ENCODE measurements around the gene TMEM131. TPM values are rescaled to one million over a fixed set of nuclear protein-coding genes. Genes with fewer than 3 reads are reported as not detected.

TMEM131 gene
- total and polyA plus RNA-seq, 10 of the 15 experiments (the other 5 are each of a cell fraction or from before 2014, with no cell fraction given), result 6.0 to 48.2 (median 23.2) TPM

DNA sequence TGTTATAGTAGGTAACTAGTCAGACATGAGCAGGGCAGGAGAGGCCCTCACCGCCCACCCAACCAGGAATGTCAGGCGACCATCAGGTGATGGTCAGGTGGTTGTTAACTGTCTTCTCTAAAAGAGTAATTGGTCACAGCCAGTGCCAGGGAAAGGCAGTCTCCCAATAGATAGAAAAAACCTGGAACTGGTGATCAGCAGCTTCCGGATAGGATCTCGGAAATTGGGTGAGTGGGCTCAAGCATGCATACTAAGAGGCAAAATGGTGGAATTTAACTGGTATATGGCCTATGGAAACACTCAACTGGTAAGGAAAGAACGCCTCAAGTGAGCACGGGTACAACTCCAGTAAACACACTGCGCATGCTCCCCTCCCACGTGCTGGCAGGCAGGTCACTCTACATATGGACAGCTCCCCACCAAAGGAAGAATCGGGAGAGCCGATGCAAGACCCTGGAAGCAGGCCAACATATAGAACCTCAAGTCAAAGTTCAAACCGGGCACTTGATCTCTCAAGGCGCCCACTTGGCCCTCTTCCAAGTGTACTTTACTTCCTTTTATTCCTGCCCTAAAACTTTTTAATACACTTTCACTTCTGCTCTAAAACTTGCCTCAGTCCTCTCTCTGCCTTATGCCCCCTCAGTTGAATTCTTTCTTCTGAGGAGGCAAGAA lies 43.5 kb upstream of the TMEM131 start:
- no peaks in the 10 kb centered on the region for H3K4me1 ChIP-seq (ENCODE audit: control insufficient read depth, insufficient read depth, low read length)
- in situ Hi-C loops (cut with MboI) (no loop called here), intact Hi-C loops (cut with micrococcal nuclease; ENCODE audit: unreplicated experiment) (no loop called here)
- no peaks in the 10 kb centered on the region for H3K36me3 ChIP-seq (ENCODE audit: control insufficient read depth in 2 of 2, insufficient read depth in 2 of 2, low read length in 1 of 2)
- BruUV-seq (replicated peaks), result no TSS peak
- ChIA-PET POLR2A (no interaction called here), RAD21 (ENCODE audit: unreplicated experiment) (no interaction called here), CTCF (interaction anchor here (1.1 to 1.4 kb wide), 2 partner anchors 10 to 28 kb away, joined by 3 to 4 read pairs; no protein-coding TSS in a partner anchor), SMC1A (ENCODE audit: uncharacterized antibody, unreplicated experiment) (interaction anchor here (0.8 to 1.6 kb wide), 4 partner anchors 11 to 68 kb away, joined by 3 to 6 read pairs (median 4); no protein-coding TSS in a partner anchor)
- FAIRE-seq, result no peak
- H3K9me3 ChIP-seq (replicated peaks; ENCODE audit: control insufficient read depth, insufficient read depth, low read length), result no peaks in the 10 kb centered on the region; the same call in 2 of the 3 replicates
- no peak for ATAC-seq
- H3K27ac ChIP-seq (ENCODE audit: control insufficient read depth, insufficient read depth), result no peak overlapping the region
- TF ChIP-seq, protein P1, sequence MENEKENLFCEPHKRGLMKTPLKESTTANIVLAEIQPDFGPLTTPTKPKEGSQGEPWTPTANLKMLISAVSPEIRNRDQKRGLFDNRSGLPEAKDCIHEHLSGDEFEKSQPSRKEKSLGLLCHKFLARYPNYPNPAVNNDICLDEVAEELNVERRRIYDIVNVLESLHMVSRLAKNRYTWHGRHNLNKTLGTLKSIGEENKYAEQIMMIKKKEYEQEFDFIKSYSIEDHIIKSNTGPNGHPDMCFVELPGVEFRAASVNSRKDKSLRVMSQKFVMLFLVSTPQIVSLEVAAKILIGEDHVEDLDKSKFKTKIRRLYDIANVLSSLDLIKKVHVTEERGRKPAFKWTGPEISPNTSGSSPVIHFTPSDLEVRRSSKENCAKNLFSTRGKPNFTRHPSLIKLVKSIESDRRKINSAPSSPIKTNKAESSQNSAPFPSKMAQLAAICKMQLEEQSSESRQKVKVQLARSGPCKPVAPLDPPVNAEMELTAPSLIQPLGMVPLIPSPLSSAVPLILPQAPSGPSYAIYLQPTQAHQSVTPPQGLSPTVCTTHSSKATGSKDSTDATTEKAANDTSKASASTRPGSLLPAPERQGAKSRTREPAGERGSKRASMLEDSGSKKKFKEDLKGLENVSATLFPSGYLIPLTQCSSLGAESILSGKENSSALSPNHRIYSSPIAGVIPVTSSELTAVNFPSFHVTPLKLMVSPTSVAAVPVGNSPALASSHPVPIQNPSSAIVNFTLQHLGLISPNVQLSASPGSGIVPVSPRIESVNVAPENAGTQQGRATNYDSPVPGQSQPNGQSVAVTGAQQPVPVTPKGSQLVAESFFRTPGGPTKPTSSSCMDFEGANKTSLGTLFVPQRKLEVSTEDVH (IDR thresholded peaks at IDR 0.05; ENCODE audit: low read depth, partially characterized antibody), result no peak
- TF ChIP-seq SPI1 (IDR thresholded peaks at IDR 0.05; ENCODE audit: borderline replicate concordance, insufficient read depth, low read depth, low read length), result peak; percentile 5; the same call in 1 of the 2 replicates
- TF ChIP-seq EED (IDR thresholded peaks at IDR 0.05; ENCODE audit: low read depth), result no peak
- TF ChIP-seq RUNX3 (IDR thresholded peaks at IDR 0.05; ENCODE audit: low read length), result no peak
- TF ChIP-seq SMARCA5 (IDR thresholded peaks at IDR 0.05), result no peak
- H3K79me2 ChIP-seq (ENCODE audit: control insufficient read depth, insufficient read depth, low read length), result no peaks in the 10 kb centered on the region
- H3K27me3 ChIP-seq (replicated peaks in 1 of 2; ENCODE audit: control insufficient read depth in 2 of 2, insufficient read depth in 2 of 2, low read length in 1 of 2), result no peaks in the 10 kb centered on the region; a peak in 1 of 4 replicates
- no peak for DNase-seq (ENCODE audit: low read depth, low spot score)
- H4K20me1 ChIP-seq (ENCODE audit: control insufficient read depth, insufficient read depth), result no peaks in the 10 kb centered on the region
- H3K9ac ChIP-seq (ENCODE audit: control insufficient read depth, insufficient read depth, low read length), result no peak overlapping the region
- WGBS (ENCODE audit: insufficient coverage, insufficient replicate concordance, low lambda C conversion rate, missing lambda C conversion rate), result 46% methylated on average over 12 of the region's 12 CpGs
- no peak overlapping the region for H2AFZ ChIP-seq (ENCODE audit: control insufficient read depth, low read depth, low read length)
- no peak overlapping the region for H3K4me3 ChIP-seq
- H3K4me2 ChIP-seq (ENCODE audit: control insufficient read depth, insufficient read depth), result no peak overlapping the region

Measured in GM12878 (cell line).